Measurements from ENCODE around the gene FALEC. TPM values are rescaled to one million over a fixed set of nuclear protein-coding genes. Genes with fewer than 3 reads are reported as not detected.

FALEC gene
- total RNA-seq, 1 experiment from 2014 or later = not detected

DNA sequence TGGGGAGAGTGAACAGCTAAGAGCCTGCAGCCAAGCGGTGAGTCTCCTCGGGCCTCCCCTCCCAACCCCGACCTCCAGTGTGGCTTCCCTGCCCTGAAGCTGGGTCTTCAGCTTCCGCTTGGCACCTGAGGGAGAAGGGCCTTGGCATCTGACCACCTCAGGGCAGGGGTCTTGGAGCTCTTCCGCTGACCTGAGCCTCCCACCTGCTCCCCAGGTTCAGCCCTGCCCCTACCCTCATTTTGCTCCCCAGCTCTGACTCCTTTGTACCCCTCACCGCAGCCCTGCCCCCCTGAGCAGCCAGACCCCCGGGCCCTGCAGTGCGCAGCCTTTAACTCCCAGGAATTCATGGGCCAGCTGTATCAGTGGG lies 38.5 kb downstream of the FALEC start:
- intact Hi-C loops (cut with micrococcal nuclease; ENCODE audit: unreplicated experiment) = no loop called here
- Histone ChIP-seq H3K27ac (ENCODE audit: low read depth, low read length, poor library complexity, severe bottlenecking) (no peak overlapping the region), H3K27me3 (replicated peaks; ENCODE audit: insufficient read depth, low read depth, low read length, poor library complexity) (no peaks in the 10 kb centered on the region), H3K9me3 (ENCODE audit: low read depth, low read length, poor library complexity, severe bottlenecking) (no peaks in the 10 kb centered on the region), H3K4me1 (ENCODE audit: insufficient read depth, low read length, poor library complexity, severe bottlenecking) (peaks cover 10% of the 10 kb centered on the region), H3K4me3 (ENCODE audit: low read depth, low read length, poor library complexity, severe bottlenecking) (no peak overlapping the region), H3K36me3 (ENCODE audit: insufficient read depth, low read length, poor library complexity, severe bottlenecking) (no peaks in the 10 kb centered on the region)
- no TSS peak for BruUV-seq (replicated peaks)
- CTCF ChIA-PET = no interaction called here
- POLR2A ChIA-PET (ENCODE audit: low non-redundant PET) = interaction anchor here (0.6 kb wide), 1 partner anchor 25 kb away, joined by 3 read pairs; the partner anchor contains the start of gene MCL1
- DNase-seq (ENCODE audit: low spot score) = no peak
- no peak for TF ChIP-seq EZH2 (IDR thresholded peaks at IDR 0.05; ENCODE audit: borderline replicate concordance, low read depth, low read length, poor library complexity, severe bottlenecking)
- TF ChIP-seq, protein P1, sequence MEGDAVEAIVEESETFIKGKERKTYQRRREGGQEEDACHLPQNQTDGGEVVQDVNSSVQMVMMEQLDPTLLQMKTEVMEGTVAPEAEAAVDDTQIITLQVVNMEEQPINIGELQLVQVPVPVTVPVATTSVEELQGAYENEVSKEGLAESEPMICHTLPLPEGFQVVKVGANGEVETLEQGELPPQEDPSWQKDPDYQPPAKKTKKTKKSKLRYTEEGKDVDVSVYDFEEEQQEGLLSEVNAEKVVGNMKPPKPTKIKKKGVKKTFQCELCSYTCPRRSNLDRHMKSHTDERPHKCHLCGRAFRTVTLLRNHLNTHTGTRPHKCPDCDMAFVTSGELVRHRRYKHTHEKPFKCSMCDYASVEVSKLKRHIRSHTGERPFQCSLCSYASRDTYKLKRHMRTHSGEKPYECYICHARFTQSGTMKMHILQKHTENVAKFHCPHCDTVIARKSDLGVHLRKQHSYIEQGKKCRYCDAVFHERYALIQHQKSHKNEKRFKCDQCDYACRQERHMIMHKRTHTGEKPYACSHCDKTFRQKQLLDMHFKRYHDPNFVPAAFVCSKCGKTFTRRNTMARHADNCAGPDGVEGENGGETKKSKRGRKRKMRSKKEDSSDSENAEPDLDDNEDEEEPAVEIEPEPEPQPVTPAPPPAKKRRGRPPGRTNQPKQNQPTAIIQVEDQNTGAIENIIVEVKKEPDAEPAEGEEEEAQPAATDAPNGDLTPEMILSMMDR (conservative IDR thresholded peaks at IDR 0.05; ENCODE audit: low read depth, low read length) = no peak

DNA sequence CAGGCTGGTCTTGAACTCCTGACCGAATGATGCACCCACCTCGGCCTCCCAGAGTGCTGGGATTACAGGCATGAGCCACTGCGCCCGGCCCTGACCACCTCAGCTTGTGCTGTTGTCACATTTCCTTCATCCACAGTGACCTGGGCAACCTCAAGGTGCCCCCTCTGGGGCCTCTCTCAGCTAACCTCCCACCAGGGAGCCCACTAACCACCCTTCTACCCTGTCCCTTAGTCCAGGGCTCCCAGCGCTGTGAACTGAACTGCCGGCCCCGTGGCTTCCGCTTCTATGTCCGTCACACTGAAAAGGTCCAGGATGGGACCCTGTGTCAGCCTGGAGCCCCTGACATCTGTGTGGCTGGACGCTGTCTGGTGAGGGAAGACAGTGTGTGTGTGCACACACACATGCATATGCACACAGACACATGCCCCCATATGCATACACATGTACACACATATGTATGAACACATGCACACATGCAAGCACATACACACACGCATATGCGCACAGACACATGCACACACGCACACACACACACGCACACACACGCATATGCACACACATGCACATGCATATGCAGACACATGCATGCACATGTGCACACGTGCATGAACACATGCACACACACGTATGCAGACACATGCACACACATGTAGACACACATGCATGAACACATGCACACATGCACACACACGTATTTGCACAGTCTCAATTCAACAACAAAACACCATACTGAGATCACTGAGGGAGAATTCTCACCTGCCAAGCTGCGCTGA lies 39.8 kb downstream of the FALEC start:
- Histone ChIP-seq H3K27me3 (replicated peaks; ENCODE audit: insufficient read depth, low read depth, low read length, poor library complexity) (no peaks in the 10 kb centered on the region), H3K4me1 (ENCODE audit: insufficient read depth, low read length, poor library complexity, severe bottlenecking) (peaks cover 10% of the 10 kb centered on the region), H3K27ac (ENCODE audit: low read depth, low read length, poor library complexity, severe bottlenecking) (no peak overlapping the region), H3K36me3 (ENCODE audit: insufficient read depth, low read length, poor library complexity, severe bottlenecking) (no peaks in the 10 kb centered on the region), H3K4me3 (ENCODE audit: low read depth, low read length, poor library complexity, severe bottlenecking) (no peak overlapping the region), H3K9me3 (ENCODE audit: low read depth, low read length, poor library complexity, severe bottlenecking) (no peaks in the 10 kb centered on the region)
- ChIA-PET CTCF (no interaction called here), POLR2A (ENCODE audit: low non-redundant PET) (no interaction called here)
- intact Hi-C loops (cut with micrococcal nuclease; ENCODE audit: unreplicated experiment) = no loop called here
- no peak for TF ChIP-seq EZH2 (IDR thresholded peaks at IDR 0.05; ENCODE audit: borderline replicate concordance, low read depth, low read length, poor library complexity, severe bottlenecking)
- TF ChIP-seq, protein P1 (conservative IDR thresholded peaks at IDR 0.05; ENCODE audit: low read depth, low read length) = no peak
- DNase-seq (ENCODE audit: low spot score) = no peak
- BruUV-seq (replicated peaks) = no TSS peak

DNA sequence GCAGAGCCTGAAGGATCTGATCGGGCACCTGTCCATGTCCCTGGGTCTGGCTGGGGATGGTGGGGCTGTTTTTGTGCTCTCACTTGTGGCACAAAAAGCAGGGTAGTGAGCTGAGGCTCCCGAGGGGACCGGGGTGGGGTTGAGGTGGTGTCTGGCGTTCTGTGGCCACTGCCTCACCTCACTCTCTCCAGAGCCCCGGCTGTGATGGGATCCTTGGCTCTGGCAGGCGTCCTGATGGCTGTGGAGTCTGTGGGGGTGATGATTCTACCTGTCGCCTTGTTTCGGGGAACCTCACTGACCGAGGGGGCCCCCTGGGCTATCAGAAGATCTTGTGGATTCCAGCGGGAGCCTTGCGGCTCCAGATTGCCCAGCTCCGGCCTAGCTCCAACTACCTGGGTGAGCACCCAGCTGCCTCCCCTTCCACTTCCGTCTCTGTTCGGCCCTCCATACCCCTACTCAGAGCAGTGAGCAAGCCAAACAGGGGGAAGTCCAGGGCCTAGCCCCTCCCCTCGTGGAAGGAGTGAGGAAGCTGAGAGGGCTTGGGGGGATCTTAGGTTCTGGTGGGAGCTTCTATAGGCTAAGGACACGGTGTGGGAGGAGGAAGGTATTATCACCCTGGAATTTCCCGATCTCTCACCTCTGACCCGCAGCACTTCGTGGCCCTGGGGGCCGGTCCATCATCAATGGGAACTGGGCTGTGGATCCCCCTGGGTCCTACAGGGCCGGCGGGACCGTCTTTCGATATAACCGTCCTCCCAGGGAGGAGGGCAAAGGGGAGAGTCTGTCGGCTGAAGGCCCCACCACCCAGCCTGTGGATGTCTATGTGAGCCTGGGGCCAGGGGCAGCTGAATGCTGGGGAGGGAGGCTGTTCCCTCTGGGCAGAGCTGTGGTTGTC lies 40.7 kb downstream of the FALEC start:
- BruUV-seq (replicated peaks) = no TSS peak
- no peaks in the 10 kb centered on the region for H3K36me3 ChIP-seq (ENCODE audit: insufficient read depth, low read length, poor library complexity, severe bottlenecking)
- no peak overlapping the region for H3K27ac ChIP-seq (ENCODE audit: low read depth, low read length, poor library complexity, severe bottlenecking)
- peaks cover 10% of the 10 kb centered on the region for H3K4me1 ChIP-seq (ENCODE audit: insufficient read depth, low read length, poor library complexity, severe bottlenecking)
- H3K27me3 ChIP-seq (replicated peaks; ENCODE audit: insufficient read depth, low read depth, low read length, poor library complexity) = no peaks in the 10 kb centered on the region
- intact Hi-C loops (cut with micrococcal nuclease; ENCODE audit: unreplicated experiment) = no loop called here
- no peak for TF ChIP-seq EZH2 (IDR thresholded peaks at IDR 0.05; ENCODE audit: borderline replicate concordance, low read depth, low read length, poor library complexity, severe bottlenecking)
- TF ChIP-seq, protein P1 (conservative IDR thresholded peaks at IDR 0.05; ENCODE audit: low read depth, low read length) = no peak
- ChIA-PET CTCF (no interaction called here), POLR2A (ENCODE audit: low non-redundant PET) (no interaction called here)
- H3K4me3 ChIP-seq (ENCODE audit: low read depth, low read length, poor library complexity, severe bottlenecking) = no peak overlapping the region
- no peaks in the 10 kb centered on the region for H3K9me3 ChIP-seq (ENCODE audit: low read depth, low read length, poor library complexity, severe bottlenecking)
- DNase-seq (ENCODE audit: low spot score) = no peak
